CMK (cell line): ENCODE data around the gene ANO7.

ENCODE experiments used
- DNase-seq: peaks from one replicate; pipeline ENCODE4 v3.0.0-alpha.2; 2010; ENCODE audit warnings: low read depth

ANO7 gene

GRCh38 chr2:241211276-241211675 is 22.8 kb downstream of the ANO7 start:
- no peak for DNase-seq

DNA sequence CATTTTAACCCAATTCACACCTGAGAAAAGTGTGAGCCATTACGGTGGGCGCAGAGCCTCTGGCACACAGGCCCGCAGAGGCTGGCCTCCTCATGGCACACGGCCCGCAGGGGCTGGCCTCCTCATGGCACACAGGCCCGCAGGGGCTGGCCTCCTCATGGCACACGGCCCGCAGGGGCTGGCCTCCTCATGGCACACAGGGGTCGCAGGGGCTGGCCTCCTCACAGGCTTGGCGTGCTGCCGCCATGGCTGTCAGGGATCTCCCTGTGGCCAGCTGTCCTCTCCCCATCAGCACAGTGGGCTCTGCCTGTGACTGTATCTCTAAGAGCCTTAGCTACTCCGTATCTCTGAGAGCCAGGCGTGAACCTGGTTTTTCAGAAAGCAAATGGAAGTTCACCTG is 24.6 kb downstream of the ANO7 start:
- no peak for DNase-seq

DNA sequence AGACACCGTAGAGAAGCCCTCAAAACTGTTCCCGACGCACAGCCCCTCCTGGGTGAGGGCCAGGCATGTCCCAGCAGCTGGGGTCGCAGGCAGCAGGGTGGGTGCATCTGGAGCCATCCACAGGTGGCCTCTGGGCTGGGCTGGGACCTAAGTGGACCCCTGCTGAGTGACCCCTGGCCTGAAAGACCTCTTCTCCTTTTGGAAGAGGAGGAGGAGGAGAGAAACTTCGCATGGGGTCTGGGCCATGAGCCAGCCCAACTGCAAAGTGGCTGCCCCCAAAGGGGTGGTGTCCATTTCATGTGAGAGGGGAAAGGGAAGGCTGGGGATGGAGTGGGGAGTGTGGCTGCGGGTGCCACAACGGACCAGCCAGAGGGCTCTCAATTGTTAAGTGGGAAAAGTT is 25.1 kb downstream of the ANO7 start:
- DNase-seq = no peak

GRCh38 chr2:241214209-241214608 is 25.7 kb downstream of the ANO7 start:
- no peak for DNase-seq

GRCh38 chr2:241214766-241215165 is 26.3 kb downstream of the ANO7 start:
- no peak for DNase-seq

GRCh38 chr2:241215421-241215820 is 26.9 kb downstream of the ANO7 start:
- DNase-seq = no peak

GRCh38 chr2:241216211-241216761 is 27.8 kb downstream of the ANO7 start:
- no peak for DNase-seq

GRCh38 chr2:241217320-241218031 is 29.0 kb downstream of the ANO7 start:
- peak; percentile 53 for DNase-seq

DNA sequence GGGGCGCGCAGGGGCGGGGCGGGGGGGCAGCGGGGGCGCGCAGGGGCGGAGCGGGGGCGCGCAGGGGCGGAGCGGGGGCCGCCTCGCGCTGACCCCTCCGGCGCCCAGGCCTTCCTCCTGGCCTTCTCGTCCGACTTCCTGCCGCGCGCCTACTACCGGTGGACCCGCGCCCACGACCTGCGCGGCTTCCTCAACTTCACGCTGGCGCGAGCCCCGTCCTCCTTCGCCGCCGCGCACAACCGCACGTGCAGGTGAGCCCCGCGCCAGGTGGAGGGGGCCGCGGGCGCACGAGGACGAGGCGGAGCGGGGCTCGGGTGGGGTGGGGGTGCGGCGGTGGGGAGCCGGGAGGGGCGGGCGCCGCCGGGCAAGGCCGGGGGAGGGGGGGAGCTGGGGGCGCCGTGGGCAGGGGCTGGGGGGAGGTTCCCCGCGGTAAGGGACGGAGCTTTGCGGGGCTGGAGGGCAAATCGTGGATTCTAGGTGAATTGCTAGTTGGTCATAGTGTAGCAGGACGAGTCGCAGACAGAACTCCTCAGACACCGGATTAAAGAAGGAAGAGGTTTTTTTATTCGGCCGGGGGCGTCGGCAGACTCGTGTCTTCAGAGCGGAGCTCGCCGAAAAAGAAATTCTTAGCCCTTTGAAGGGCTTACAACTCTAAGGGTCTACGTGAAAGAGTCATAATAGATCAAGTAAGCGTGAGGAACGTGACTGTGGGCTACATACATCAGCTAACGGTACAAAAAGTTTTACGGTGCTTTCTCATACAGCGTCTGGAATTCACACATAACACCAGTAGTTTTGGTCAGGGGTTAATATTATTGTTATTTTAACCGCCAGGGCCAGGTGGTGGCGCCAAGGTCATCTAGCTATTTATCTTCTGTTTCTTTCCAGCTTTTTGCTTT is 29.9 kb downstream of the ANO7 start:
- peak; percentile 58 for DNase-seq

DNA sequence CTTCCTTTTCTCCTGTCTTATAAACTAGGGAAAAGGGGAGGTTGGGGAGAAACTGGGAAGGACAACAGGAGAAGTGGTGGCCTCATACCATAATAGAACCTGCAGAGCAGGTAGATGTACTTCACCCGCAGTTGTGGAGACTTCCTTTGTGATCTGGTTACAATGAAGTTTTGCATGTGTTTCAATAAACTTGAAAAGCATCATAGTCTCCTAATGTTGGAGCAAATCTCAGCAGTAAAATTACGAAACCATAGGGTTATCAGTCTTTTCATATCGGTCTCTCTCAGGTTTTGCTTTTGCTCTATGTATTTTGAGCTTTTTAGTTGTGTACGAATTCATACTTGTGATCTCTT is 30.5 kb downstream of the ANO7 start:
- DNase-seq = no peak

- no peak for DNase-seq
These were observed 31.4 kb downstream of the ANO7 start for GRCh38 chr2:241219856-241220356.

GRCh38 chr2:241223211-241224017 is 34.9 kb downstream of the ANO7 start:
- DNase-seq = no peak

- DNase-seq = no peak
These were observed 35.8 kb downstream of the ANO7 start for GRCh38 chr2:241224018-241224850.

DNA sequence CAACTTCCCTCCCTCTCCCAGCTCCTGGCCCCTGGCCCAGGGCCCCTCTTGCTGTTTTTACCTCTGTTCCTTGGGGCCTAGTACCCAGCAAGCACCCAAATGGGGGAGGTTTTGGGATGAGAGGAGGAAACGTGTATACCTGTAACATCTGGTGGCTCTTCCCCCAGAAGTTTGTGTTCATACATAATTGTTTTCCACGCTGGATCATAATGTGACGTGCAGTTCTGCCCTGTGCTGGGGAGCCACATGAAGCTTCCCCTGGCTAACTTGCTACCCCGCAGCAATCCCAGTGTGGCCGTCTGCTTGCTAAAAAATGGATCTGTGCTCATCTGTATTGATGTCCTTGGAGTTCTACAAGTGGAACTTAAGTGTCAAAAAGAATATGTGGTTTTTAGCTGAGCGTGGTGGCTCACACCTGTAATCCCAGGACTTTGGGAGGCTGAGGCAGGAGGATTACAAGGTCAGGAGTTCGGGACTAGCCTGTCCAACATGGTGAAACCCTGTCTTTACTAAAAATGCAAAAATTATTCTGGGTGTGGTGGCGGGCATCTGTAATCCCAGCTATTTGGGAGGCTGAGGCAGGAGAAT is 36.5 kb downstream of the ANO7 start:
- DNase-seq = no peak

GRCh38 chr2:241225545-241225944 is 37.1 kb downstream of the ANO7 start:
- DNase-seq = no peak

DNA sequence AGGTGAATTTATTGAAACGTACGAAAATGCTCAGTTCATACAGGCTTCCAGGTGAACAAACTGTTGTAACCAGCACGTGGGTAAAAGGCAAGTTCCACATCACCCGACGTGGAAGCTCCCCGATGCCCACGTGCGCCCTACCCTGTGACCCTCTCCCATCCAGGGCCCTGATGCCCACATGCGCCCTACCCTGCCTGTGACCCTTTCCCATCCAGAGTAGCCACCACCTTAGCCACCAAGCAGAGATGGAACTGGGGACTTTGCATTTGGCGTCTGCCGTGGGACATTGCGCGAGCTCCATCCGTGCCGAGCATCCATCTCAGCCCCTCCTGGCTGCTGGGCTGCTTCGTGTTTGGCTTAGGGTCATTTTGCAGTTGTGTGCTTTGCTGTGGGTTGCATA is 37.5 kb downstream of the ANO7 start:
- DNase-seq = no peak

- DNase-seq = no peak
These were observed 38.5 kb downstream of the ANO7 start for GRCh38 chr2:241226723-241227572.

- DNase-seq = no peak
These were observed 39.1 kb downstream of the ANO7 start for GRCh38 chr2:241227594-241227993.

GRCh38 chr2:241228081-241228859 is 39.8 kb downstream of the ANO7 start:
- no peak for DNase-seq
